ENCODE results near the gene TEX28.

DNA sequence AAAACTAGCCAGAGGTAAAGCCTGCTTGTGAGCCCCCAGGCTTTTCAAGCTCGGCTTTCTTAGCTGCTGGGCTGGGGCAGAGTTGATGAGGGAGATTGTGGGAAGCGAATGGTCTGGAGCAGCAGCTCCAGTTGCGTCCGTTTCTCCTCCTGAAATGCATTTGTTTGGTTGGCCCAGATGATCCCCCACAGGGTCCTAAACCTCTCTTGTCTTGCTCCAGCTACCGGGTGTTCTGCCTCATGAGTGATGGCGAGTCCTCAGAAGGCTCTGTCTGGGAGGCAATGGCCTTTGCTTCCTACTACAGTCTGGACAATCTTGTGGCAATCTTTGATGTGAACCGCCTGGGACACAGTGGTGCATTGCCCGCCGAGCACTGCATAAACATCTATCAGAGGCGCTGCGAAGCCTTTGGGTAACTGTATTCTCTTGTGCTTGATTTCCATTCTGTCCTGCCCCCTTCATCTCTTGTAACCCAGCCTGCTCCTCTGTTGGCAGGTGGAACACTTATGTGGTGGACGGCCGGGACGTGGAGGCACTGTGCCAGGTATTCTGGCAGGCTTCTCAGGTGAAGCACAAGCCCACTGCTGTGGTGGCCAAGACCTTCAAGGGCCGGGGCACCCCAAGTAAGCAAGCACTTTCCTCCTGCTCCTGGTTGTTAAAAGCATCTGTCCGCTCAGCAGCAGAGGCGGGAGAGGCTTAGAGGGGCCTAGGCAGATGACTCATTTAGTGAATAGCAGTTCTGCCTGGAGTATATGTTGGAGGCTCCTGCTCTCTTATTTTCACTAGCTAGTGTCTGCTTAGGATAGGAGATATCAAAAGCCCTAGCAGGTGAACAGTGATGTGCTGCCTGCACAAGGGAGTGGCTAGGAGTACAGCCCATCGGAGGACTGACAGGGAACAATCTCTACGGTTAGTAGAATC lies 16.0 kb upstream of the TEX28 start:
- TF ChIP-seq, protein P1, sequence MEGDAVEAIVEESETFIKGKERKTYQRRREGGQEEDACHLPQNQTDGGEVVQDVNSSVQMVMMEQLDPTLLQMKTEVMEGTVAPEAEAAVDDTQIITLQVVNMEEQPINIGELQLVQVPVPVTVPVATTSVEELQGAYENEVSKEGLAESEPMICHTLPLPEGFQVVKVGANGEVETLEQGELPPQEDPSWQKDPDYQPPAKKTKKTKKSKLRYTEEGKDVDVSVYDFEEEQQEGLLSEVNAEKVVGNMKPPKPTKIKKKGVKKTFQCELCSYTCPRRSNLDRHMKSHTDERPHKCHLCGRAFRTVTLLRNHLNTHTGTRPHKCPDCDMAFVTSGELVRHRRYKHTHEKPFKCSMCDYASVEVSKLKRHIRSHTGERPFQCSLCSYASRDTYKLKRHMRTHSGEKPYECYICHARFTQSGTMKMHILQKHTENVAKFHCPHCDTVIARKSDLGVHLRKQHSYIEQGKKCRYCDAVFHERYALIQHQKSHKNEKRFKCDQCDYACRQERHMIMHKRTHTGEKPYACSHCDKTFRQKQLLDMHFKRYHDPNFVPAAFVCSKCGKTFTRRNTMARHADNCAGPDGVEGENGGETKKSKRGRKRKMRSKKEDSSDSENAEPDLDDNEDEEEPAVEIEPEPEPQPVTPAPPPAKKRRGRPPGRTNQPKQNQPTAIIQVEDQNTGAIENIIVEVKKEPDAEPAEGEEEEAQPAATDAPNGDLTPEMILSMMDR (IDR thresholded peaks at IDR 0.05; ENCODE audit: low read depth, low read length): no peak
- no peak for TF ChIP-seq EZH2phosphoT487 (IDR thresholded peaks at IDR 0.05; ENCODE audit: low read depth)

All from OCI-LY3 (cell line).